ENCODE data around the gene BABAM2.
"Not testable (repeated sequence)": the region's sequence is repeated elsewhere in the genome, so short reads cannot be mapped to it uniquely, and the experiment has no call there.

The BABAM2 gene

DNA sequence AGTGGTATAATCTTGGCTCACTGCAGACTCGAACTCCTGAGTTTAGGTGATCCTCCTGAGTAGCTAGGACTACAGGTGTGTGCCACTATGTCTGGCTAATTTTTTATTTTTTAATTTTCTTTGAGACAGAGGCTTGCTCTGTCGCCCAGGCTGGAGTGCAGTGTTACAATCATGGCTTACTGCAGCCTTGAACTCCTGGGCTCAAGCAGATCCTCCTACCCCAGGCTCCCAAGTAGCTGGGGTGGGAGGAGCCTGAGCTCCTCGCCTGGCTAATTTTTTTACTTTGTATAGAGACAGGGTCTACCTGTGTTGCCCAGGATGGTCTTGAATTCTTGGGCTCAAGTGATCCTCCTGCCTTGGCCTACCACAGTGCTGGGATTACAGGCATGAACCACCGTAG lies 62.5 kb downstream of the BABAM2 start:
- DNase-seq = no peak

DNA sequence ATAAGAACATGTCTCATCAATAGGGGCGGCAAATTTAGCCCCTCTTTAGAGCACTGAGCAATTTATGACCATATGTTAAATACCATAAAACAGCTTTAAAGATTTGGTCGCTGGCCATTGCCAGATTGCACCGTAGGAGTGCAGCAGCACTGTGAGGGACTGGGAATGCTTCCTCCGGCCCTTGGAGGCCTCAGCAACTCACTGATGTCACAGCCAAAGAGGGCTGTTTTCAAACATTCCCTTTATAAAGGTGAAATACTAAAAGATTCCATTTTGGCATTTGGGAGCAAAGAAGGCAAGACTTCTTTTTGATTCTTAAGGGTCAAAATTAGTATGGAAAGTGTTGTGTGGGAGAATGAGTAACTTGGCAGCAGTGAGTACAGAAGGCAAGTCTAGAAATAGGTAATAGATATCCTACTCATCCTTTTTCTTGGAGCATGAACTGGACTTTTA lies 63.7 kb downstream of the BABAM2 start:
- no peak for DNase-seq

DNA sequence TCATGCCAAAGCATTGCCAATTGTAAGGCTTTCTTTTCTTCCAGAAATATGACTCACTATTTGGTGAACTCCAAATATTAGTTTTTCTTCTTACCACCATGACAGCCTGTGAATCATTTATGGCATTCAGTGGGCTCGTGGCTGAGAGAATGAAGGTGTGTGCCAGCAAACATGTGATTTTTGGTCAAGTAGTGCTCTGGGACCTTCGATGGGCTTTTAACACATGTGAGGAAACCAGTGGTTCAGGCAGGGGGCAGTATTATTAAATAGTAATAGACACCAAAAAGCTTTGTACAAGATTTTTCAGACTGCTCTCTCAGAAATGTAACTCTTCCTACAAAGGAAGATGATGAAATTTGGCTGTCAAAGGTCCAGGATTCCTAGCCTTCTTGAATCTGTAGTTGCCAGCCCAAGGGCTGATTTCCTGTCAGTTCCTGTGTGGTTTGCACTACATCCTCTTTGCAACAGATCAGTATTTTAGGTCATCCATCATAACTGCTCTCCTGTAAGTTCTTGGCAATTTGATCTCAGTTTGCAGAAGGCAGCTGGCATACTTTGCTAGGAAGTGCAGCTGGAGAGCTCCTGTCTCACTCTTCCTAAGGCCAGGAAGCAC lies 64.3 kb downstream of the BABAM2 start:
- no peak for DNase-seq

DNA sequence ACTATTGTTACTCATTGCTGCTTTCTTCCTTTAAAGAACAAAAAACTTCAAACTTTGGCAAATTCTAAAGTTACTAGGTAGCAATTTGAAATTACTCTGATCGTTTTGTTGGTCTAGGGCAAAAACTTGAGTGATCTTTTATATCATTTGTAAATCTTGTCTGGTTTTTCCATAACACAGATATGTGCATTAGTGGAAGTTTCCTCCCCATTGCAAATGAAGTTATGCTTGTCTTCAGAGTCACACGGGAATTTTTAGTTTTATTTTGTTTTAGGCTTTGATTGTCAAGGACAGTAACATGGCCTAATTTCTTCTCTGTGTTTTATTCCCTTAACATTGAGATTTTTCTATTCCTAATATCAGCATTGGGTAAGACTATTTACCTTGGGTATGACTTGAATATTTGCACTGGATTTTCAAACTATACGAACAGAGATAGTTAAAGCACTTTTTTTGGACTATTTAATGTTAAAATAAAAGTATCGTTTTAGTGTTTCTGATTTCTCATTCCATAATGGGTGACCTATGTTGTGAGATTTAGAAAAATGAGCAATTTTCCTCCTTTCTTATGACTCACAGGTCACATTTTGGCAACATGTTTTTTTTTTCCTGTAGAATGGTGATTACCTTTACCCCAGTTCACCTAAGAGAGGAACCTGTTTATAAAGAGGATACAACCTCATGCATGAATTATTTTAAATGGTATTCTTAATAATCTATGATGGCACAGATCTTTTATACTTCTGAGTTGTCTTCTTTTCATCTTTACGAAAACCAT lies 65.0 kb downstream of the BABAM2 start:
- no peak for DNase-seq

DNA sequence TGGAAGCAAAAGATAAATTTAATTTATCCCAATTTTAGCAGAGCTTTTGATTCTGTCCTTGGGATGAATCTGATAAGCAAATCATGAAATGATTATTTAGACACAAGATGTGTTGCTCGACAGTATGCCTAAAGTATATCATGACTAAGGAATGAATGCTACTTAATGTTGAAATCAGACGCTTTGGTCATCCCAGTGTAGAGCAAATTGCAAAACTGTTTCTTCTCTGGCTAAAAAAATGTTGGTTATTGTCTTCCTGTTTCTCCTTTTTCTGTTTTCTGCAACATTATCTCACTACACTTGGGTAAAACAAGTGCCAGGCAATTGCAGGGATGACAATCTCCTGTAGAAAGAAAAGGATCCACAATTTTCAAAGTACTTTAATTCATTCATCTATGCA lies 66.4 kb downstream of the BABAM2 start:
- no peak for DNase-seq

DNA sequence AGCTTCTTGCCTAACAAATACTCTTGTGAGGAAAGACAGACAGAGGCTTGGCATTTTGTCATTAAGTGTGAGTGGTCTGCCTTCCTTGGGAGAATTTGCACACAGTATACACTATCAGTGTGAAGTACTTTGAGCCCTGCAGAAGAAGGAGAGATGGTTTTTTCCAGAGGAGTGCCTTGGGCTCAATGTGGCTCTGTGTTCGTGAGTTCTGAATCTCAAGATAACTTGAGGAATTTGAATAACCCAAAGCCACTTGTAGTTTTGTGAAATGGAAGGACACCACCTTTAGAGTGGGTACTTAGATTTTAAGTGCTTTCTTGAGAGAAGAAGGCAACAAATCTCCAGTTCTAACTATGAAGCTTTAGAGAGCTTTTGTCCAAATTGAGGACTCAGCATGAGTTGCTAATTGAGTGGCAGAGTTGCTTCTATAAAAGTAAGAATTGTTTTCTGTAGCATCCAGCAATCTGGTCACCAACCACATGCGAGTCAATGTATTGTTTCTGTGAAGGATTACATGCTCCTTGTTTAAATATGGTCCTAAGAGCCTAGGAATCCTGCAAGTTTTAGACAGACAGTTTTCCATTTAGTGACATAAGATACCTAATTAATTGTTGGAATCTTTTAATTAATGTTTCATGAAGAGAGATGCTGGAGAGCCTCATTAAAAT lies 68.3 kb downstream of the BABAM2 start:
- DNase-seq = no peak

DNA sequence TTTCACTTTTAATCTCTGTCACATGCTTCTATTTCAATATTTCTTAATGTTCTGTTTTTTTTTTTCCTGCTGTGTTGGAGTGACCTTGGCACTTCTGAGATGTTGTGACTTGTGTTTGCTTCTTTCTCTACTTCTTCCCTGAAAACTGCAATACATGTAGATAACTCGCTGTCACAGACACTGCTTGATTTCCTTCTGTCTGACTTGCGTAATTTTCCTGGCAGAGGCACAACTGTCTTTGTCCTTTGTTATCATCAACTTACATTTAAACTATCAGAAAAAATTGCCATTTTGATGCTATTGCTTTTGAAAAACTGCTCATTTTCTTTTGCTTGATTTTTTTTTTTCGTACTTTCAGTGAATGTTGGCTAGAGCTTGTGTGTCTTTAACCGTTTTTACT lies 69.0 kb downstream of the BABAM2 start:
- no peak for DNase-seq

DNA sequence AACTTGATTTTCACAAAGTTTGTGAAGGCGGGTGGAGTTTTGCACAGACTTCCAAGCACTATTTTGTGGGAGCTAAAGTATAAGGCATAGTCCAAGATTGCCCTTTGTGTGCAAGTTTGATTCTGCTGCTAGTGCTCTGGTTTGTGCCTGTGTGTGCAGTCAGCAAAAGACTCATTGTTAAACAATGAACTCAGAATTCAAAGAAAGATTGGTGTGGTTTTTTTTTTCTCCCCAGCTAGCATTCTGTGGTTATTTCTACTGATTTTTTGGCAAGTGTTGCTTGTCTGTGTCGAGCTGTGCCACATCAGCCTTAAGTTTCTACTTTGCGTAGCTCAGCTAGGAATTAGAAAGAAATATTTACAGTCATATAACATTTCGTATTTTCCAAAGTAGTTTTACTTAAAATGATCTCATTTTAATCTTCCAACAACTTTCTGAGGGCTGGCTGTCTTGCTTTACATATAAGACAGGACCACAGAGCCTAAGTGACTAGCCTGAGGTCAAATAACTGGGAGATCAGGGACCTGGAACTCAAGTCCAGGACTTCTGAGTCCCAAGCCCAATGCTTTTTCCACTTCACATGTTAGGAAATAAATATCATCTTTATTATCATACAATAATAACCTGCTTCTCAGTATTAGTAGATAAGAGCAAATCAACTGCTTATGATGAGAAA lies 69.8 kb downstream of the BABAM2 start:
- DNase-seq = no peak

DNA sequence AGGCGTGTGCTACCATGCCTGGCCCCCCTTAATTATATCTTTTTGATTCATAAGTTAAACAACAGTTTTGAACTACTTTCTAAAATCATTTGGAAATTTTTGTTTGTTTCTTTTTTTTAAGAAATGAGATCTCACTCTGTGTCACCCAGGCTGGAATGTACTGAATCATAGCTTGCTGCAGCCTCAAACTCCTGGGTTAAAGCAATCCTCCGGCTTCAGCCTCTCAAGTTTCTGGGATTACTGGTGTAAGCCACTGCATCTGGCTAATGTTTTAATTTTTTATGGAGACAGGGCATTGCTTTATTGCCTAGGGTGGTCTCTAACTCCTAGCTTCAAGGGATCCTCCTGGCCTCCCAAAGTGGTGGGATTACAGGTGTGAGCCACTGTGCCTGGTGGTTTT lies 71.5 kb downstream of the BABAM2 start:
- no peak for DNase-seq

DNA sequence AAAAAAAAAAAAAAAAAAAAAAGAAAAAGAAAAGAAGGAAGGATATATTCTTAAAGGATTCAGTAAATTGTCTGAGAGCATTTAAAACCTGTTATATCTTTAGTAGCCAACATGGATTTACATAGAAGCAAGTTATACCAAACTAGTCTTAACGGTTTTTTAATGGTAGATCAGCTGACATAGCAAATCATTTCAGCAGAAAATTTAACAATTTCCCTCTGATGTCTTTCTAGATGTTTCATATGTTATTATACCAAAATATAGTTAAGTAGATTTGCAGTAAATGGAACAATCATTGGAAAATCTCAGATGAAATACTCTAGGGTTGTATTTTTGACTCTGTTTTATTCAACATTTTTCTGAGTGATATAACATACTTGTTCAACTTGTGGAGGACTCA lies 72.9 kb downstream of the BABAM2 start:
- no peak for DNase-seq

DNA sequence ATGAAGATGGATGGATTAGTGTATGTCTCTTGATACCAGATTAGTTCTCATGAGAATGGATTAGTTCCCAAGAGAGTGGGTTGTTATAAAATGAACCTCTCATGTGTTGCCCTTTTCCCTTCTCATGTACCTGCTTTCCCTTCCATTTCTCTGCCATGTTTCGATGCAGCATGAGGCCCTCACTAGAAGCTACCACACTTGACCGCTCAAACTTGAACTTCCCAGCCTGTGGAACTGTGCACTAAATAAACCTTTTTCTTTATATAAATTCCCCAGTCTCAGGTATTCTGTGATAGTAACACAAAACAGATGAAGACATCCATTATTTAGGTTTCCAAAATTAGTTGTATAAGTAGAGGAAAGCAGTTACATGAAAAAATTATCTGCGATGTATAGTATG lies 73.5 kb downstream of the BABAM2 start:
- no peak for DNase-seq

DNA sequence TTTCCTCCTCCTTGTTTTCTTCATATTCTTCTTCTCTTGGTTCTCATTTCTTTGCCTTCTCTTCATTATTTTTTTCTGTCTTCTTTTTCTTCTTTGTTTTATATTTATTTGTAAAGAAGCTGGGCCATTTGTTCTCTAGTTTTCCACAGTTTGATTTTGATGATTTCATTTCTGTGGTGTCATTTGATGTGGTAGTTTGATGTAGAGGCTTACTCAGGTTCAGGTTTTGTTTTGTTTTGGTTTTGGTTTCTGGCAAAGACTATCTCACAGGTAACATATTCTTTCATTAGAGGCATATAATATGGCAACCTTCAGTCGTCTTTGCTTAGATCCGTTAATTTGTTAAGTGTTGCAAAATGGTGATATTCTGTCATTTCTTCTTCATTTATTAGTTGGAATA lies 75.3 kb downstream of the BABAM2 start:
- no peak for DNase-seq

DNA sequence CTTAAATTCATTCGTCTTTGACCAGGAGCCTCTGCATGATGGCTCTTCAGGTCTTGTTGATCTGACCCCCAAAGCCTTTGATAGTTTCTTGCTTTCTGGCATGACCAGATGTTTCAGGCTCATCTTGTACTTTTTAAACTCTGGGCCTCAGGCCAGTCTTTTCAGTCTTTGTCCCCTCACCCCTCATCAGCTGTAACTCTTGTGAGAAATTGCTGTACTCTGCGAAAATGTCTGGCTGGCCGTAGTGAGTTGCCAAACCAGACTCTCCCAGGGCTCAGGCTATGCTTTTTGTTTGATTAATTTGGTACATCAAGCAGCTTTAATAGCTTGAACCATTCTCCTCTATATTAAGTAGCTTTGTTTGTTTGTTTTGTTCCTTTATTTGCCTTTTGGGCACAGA lies 75.9 kb downstream of the BABAM2 start:
- DNase-seq = no peak

DNA sequence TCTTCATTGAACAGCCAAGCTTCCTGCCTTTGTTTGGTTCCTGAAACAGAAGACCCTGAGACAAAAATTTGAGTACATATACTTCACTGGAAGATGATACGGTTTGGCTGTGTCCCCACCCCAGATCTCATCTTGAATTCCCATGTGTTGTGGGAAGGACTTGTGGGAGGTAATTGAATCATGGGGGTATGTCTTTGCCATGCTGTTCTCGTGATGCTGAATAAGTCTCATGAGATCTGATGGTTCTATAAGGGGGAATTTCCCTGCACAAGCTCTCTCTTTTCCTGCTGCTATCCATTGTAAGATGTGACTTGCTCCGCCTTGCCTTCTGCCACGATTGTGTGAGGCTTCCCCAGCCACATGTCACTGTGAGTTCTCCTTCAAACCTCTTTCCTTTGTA lies 76.5 kb downstream of the BABAM2 start:
- no peak for DNase-seq

DNA sequence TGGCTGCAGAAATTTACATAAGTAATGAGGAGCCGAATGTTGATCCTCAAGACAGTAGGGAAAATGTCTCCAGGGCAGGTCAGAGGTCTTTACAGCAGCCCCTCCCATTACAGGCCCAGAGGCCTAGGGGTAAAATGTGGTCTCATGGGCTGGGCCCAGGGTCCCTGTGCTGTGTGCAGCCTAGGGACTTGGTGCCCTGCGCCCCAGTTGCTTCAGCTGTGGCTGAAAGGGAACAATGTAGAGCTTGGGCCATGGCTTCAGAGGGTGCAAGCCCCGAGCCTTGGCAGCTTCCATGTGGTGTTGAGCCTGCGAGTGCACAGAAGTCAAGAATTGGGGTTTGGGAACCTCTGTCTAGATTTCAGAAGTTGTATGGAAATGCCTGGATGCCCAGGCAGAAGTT lies 77.5 kb downstream of the BABAM2 start:
- not testable (repeated sequence) for DNase-seq

DNA sequence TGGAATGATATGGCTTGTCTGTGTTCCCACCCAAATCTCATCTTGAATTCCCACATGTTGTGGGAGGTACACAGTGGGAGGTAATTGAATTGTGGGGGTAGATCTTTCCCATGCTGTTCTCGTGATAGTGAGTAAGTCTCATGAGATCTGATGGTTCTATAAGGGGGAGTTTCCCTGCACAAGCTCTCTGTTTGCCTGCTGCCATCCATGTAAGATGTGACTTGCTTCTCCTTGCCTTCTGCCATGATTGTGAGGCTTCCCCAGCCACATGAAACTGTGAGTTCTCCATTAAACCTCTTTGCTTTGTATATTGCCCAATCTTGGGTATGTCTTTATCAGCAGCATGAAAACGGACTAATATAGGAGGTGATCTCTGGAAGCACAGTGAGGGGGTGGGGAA lies 78.4 kb downstream of the BABAM2 start:
- not testable (repeated sequence) for DNase-seq

DNA sequence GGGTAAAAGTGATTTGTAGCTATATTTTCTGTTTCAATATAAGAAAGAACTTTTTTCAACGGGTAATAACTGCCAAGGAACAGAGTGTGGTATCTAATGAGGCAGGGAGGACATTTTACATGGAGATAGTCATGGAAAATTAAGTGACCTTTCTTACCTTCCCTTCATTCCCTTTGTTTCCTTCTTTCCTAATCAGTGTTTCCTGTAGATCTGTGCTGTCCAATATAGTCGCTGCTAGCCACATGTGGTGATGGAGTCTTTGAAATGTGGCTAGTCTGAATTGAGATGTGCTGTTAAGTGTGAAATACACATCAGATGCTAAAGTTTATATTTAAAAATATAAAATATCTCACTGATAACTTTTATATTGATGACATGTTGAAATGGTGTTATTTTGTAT lies 81.8 kb downstream of the BABAM2 start:
- DNase-seq = no peak

DNA sequence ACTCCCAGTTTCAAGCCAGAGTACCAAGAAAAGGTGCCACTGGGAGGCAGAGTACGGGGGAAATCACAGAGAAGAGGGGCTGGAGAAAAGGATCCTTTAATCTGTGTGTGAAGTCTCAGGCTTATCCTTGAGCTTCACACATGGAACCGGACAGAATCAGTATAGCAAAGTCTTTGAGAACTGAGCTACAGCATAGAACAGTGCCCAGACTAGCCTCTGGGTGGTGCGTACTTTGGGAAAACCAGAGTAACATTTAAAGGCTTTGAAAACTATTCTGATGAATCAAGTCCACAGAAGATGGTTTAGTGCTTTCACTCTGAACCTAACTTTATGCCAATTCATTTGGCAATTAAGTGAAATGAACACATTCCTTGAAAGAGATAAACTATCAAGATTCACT lies 83.1 kb downstream of the BABAM2 start:
- DNase-seq = peak; percentile 58

DNA sequence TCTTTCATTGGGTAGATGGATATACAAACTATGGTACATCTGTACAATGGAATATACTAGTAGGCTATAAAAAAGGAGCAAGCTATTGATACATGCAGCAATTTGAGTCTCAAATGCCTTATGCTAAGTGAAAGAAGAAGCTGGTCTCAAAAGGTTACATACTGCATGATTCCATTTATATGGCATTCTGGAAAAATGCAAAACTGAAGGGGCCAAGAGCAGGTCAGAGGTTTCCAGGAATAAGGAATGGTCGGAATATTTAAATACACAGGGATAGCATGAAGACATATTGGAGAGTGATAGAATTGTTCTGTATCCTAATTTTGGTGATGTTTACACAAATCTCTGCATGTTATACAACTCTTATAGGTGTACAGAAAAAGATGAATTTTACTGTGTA lies 85.8 kb downstream of the BABAM2 start:
- no peak for DNase-seq

DNA sequence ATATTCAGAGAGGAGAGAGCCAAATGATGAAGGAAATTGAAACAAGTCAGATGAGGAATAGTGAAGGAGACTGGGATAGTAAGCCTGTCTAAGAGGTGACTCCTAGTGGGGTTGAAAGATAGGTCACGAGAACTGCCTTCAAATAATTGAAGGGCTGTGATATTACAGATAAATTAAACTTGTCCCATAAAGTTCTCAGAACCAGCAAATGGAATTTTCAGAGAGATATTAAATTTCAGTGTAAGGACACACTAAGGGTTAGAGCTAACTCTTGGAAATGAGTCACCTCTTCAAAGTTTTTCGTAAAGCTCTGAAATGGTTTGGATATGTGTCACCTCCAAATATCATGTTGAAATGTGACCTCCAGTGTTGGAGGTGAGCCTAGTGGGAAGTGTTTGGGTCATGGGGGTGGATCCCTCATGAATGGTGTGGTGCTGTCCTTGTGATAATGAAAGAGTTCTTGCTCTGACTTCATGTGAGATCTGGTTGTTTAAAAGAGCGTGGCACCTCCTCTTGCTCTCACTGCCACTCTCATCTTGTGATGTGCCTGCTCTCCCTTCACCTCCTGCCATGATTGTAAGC lies 87.3 kb downstream of the BABAM2 start:
- DNase-seq = peak; percentile 52

DNA sequence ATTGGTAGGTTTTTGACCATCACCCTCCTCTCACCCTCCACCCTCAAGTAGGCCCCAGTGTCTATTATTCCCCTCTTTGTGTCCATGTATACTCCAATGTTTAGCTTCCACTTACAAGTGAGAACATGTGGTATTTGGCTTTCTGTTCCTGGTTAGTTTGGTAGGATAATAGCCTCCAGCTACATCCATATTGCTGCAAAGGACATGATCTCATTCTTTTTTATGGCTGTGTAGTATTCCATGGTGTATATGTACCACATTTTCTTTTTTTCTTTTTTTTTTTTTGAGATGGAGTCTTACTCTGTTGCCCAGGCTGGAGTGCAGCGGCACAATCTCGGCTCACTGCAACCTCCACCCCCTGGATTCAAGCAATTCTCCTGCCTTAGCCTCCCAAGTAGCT lies 88.2 kb downstream of the BABAM2 start:
- DNase-seq = not testable (repeated sequence)

DNA sequence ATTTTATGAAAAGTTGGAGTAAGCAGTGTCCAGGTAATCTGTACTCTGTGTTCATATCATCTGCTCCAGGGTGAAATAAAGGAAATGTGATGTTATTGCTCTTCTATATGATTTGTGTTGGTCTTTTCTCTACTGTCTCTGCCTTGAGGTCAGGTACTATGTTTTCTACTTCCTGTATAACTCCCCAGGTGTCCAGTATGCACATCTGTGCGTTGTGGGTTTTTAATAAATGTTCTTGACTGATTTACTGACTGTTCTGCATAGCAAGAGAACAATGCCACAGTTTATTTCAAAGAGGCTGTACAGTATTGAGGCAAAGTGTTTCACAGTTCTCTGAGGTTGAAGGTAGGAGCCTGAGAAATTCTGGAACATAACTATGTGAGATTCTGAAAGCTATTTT lies 89.7 kb downstream of the BABAM2 start:
- no peak for DNase-seq

DNA sequence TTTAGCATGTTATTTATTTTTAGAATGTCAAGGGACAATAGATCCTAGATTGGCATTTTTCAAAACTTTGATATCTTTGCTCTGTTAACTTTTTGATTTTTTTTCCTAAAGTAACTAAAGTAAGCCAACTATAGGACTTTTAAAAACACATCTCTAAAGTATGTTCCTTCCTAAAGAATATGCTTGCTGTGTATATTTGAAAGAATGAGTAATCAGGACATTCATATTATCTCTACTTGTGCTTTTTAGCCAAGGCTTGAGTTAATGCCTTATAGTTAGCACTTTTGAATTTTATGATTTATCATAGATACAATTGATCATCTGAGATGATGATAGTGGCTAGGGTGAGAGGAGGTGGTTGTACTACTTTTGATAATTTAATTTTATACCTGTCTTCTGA lies 93.6 kb downstream of the BABAM2 start:
- no peak for DNase-seq
